Neutrophil (primary cell): Measurements from ENCODE around the gene LGALS4.
"Not testable (repeated sequence)": the region's sequence is repeated elsewhere in the genome, so short reads cannot be mapped to it uniquely, and the experiment has no call there.

Source experiments
- H3K27ac ChIP-seq: fragments of 200-600 bp; sonication (generic); 2 replicates; pipeline ENCODE4 v1.5.1; 2016; ENCODE audit warnings: mild to moderate bottlenecking, moderate library complexity
- H3K27me3 ChIP-seq: fragments of 200-600 bp; sonication (generic); 2 replicates; pipeline ENCODE4 v1.6.0; 2016; ENCODE audit warnings: mild to moderate bottlenecking
- H3K36me3 ChIP-seq: fragments of 200-600 bp; sonication (generic); 2 replicates; pipeline ENCODE4 v1.5.1; 2017
- H3K4me1 ChIP-seq, 2 experiments: fragments of 200-600 bp in 1 of 2; sonication (generic) in 1 of 2; 1 replicate in 1 of 2; 2 replicates in 1 of 2; pipeline versions ENCODE4 v1.5.1 to v1.6.1; 2013 to 2016; ENCODE audit warnings: low read depth in 1 of 2, low read length in 1 of 2, mild to moderate bottlenecking in 1 of 2, moderate library complexity in 1 of 2; ENCODE audit not compliant: control insufficient read depth in 1 of 2, insufficient read depth in 1 of 2
- H3K4me3 ChIP-seq, 2 experiments: fragments of 200-600 bp in 1 of 2; sonication (generic) in 1 of 2; 1 replicate in 1 of 2; 2 replicates in 1 of 2; pipeline ENCODE4 v1.5.1; 2013 to 2016; ENCODE audit warnings: low read depth in 1 of 2, low read length in 1 of 2, mild to moderate bottlenecking in 1 of 2, moderate library complexity in 1 of 2
- H3K9me3 ChIP-seq: fragments of 200-600 bp; sonication (generic); 2 replicates; pipeline ENCODE4 v1.5.1; 2016
- TF ChIP-seq, protein P1 (sequence below): fragments of 200-600 bp; sonication (generic); IDR thresholded peaks from 2 replicates; pipeline ENCODE4 v1.5.1; 2016; ENCODE audit warnings: antibody characterized with exemption

LGALS4 gene

DNA sequence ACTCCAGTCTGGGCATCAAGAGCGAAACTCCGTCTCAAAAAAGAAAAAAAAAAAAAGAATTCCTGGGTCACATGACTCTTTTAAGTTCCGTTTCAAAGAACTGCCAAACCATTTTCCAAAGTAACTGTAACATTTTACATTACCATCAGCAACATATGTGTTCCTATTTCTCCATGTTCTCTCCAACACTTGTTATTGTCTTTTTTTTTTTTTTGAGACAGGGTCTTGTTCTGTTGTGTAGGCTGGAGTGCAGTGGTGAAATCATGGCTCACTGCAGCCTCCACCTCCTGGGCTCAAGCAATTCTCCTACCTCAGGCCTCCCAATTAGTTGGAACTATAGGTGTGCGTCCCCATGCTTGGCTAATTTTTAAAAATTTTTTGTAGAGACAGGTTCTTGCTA is 17.2 kb downstream of the LGALS4 start:
- Histone ChIP-seq H3K27ac (no peak overlapping the region), H3K4me3 (no peak overlapping the region), H3K27me3 (peaks cover 23% of the 10 kb centered on the region), H3K9me3 (no peaks in the 10 kb centered on the region), H3K36me3 (no peaks in the 10 kb centered on the region), H3K4me1 (peaks cover 6% of the 10 kb centered on the region in 2 experiments)
- TF ChIP-seq, protein P1, sequence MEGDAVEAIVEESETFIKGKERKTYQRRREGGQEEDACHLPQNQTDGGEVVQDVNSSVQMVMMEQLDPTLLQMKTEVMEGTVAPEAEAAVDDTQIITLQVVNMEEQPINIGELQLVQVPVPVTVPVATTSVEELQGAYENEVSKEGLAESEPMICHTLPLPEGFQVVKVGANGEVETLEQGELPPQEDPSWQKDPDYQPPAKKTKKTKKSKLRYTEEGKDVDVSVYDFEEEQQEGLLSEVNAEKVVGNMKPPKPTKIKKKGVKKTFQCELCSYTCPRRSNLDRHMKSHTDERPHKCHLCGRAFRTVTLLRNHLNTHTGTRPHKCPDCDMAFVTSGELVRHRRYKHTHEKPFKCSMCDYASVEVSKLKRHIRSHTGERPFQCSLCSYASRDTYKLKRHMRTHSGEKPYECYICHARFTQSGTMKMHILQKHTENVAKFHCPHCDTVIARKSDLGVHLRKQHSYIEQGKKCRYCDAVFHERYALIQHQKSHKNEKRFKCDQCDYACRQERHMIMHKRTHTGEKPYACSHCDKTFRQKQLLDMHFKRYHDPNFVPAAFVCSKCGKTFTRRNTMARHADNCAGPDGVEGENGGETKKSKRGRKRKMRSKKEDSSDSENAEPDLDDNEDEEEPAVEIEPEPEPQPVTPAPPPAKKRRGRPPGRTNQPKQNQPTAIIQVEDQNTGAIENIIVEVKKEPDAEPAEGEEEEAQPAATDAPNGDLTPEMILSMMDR = no peak

DNA sequence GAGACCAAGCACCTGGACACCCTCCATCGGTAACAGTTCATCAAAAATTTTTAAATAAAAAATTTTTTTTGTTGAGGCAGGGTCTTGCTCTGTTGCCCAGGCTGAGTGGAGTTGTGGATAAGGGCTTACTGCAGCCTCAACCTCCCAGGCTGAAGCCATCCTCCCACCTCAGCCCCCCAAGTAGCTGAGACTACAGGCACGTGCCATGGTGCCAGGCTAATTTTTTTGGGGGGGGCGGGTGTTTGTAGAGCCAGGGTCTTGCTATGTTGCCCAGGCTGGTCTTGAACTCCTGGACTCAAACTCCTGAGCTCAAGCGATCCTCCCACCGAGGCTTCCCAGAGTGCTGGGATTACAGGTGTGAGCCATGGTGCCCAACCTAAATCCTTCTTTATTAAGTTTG is 19.1 kb downstream of the LGALS4 start:
- Histone ChIP-seq H3K27me3 (peaks cover 23% of the 10 kb centered on the region), H3K4me1 (peaks cover 6% of the 10 kb centered on the region in 2 experiments), H3K9me3 (no peaks in the 10 kb centered on the region), H3K4me3 (no peak overlapping the region), H3K36me3 (no peaks in the 10 kb centered on the region), H3K27ac (no peak overlapping the region)
- TF ChIP-seq, protein P1 = no peak

DNA sequence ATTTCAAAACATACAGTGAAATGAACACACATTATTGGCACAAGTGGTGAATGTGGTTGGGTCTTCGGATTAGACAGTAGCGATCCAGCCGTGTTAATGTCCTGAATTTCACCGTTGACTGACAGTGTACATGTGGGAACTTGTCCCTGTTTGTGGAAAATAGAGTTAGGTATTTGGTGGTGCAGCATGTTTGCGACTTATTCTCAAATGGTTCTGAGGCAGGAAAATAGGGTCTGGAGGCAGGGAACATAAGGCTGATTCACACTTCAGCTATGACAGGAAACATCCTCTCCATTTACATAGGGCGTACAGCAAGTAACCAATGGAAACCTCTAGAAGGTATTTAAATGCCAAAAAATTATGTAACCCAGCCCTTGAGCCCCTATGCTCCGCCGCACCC is 19.6 kb downstream of the LGALS4 start:
- Histone ChIP-seq H3K36me3 (no peaks in the 10 kb centered on the region), H3K27me3 (peaks cover 23% of the 10 kb centered on the region), H3K4me3 (no peak overlapping the region), H3K27ac (no peak overlapping the region), H3K9me3 (no peaks in the 10 kb centered on the region), H3K4me1 (peaks cover 6% of the 10 kb centered on the region in 2 experiments)
- TF ChIP-seq, protein P1 = no peak

DNA sequence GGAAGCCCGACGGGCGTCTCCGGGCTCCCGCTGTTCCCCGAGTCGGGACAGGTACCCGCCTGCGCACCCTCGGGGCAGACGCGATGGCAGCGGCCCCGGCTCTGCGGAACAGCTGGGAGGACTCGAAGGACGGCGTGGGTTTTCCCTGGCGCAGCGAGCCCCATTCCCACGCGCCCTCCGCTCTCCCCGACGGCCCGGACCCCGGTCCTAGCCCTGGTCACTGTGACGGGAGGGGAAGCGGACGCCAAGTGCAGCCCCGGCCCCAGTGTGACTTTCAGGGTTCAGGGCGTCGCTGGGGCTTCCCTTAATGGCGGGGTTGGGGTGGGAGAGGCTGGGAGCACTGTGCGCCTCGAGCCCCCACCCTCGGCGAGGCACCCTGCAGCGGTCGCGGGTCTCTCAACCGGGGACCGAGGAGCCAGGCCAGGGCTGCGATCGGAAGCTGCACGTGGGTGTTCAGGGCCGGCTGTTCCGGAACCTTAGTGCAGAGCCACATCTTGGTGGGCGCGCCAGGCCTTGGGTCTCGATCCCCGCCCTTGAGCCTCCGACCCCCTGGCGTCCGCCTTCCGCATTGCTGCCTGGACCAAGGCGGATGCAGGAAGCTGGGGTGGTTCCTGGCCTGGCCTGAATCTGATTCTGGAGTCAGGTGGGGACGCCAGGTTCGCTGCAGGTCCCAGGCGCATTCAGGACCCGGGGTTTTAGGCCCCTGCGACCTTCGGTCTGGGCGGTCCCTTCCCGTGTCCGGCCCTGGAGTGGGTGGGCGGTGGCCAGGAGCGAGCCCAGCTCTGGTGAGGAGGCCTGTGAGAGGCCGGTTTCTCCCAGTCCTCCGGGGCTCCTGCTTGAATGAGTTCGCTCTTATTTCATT is 20.3 kb downstream of the LGALS4 start:
- peaks cover 23% of the 10 kb centered on the region for H3K27me3 ChIP-seq
- H3K4me1 ChIP-seq = peaks cover 6% of the 10 kb centered on the region in 2 experiments
- TF ChIP-seq, protein P1 = no peak
- no peak overlapping the region for H3K27ac ChIP-seq
- no peaks in the 10 kb centered on the region for H3K36me3 ChIP-seq
- H3K9me3 ChIP-seq = no peaks in the 10 kb centered on the region
- H3K4me3 ChIP-seq = peak overlapping the region; percentile 20 to 35

DNA sequence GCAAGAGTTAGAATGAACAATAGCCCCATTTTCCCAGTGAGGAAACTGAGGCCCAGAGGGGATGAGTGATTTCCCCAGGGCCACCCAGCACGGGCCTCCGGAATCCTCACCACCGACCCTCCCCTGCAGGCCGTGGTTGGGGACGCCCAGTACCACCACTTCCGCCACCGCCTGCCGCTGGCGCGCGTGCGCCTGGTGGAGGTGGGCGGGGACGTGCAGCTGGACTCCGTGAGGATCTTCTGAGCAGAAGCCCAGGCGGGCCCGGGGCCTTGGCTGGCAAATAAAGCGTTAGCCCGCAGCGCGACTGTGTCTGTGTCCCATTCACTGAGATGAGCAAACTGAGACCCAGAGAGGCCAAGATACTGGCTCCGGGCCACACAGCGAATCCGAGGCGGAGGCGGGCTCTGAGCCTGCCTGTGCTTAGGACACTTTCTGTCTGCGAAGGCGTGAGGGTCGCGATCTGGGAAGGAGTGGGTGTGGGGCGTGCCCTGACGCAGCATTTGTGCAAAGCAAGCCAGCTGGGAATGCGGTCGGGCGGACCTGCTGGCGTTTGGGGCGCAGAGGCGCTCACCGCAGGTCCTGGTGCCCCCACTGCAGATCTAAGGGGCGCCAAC is 21.2 kb downstream of the LGALS4 start:
- H3K27ac ChIP-seq, H3K9me3 ChIP-seq, H3K4me1 ChIP-seq, H3K36me3 ChIP-seq: not testable (repeated sequence)
- peak overlapping the region in 1 of 2 experiments; percentile 23 for H3K4me3 ChIP-seq
- peaks cover 23% of the 10 kb centered on the region for H3K27me3 ChIP-seq

DNA sequence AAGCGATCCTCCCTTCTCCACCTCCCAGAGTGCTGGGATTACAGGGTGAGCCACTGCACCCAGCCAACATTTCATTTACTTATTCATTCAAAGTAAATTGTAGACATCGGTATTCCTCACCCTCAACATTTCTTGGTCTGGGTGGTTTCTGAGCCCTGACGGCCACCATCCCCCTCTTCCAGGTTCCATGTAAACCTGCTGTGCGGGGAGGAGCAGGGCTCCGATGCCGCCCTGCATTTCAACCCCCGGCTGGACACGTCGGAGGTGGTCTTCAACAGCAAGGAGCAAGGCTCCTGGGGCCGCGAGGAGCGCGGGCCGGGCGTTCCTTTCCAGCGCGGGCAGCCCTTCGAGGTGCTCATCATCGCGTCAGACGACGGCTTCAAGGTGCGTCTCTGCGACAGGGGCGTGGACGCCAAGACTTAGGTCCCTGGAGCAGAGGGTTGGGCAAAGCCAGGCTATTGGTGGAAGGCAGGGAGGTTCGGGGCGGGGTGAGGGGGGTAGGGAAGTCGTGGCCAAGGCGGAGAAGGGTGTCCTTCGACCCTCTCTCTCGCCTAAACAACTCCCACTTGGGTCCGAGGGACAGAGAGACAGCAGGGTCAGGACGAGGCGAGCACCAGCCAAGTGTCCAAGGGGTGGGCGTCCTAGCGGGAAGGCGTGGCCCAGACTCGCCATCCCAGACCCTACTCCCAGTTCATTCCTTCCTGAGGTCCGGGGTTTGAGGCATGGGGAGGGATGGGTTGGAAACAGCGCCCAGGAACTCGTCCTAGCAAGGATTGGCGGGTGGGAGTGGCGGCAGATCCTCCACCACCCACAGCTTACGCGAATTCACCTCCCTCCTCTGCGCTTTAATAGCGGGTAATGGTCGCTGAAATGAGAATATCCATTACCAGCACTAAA is 22.0 kb downstream of the LGALS4 start:
- not testable (repeated sequence) for H3K9me3 ChIP-seq, H3K4me1 ChIP-seq
- peak overlapping the region in 1 of 2 experiments; percentile 23 for H3K4me3 ChIP-seq

More for the DNA sequence above, 22.0 kb downstream of the LGALS4 start:
- peaks cover 23% of the 10 kb centered on the region for H3K27me3 ChIP-seq
- not testable (repeated sequence) for H3K36me3 ChIP-seq, H3K27ac ChIP-seq
